ENCODE measurements around the gene RAB20. TPM values are rescaled to one million over a fixed set of nuclear protein-coding genes. Genes with fewer than 3 reads are reported as not detected.
A peak's percentile ranks its signal among the peaks of the same experiment; 100 is the strongest.

The RAB20 gene
- total RNA-seq, 1 donor from 2014 or later = 13.9 TPM

- no peak for DNase-seq (ENCODE audit: low read depth)
Measured at GRCh38 chr13:110529522-110530311, 31.8 kb downstream of the RAB20 start.

DNA sequence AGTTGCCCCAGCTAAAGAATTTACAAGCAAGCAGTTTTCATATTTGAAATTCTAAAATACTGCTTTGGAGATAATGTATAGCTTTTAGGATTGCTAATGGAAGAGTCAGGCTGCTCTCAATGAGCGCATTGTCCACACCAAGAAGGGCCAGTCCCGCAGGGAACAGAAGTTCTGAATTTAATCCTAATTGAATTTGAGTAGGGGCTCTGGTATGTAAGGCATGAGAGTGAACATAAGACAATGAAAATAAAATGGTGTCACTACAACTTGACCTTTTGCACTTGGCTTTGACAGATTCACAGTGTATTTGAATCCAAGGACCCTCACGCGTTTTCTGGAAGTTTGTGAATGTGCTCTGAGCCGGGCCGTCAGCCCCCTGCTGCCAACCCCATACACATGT lies 32.6 kb downstream of the RAB20 start:
- DNase-seq (ENCODE audit: low read depth) = no peak

DNA sequence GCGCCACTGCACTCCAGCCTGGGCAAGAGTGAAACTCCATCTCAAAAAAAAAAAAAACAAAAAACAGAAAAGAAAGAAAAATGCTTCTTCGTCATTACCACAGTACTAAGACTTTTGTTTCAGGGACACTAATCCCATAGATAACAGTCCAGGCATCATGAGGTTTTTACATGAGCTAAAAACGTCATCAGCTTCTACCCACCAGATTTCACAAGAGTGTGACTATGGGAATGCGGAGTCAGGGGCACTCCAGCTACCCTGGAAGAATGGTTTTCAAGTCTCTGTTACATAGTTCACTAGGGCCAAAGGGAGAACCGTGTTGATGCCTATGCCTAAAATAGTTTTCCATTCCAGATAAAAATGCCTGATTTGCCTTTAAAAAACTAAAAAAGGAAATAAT lies 33.2 kb downstream of the RAB20 start:
- DNase-seq (ENCODE audit: low read depth) = peak; percentile 42

GRCh38 chr13:110525328-110526319 lies 35.9 kb downstream of the RAB20 start:
- peak; percentile 44 for DNase-seq (ENCODE audit: low read depth)

DNA sequence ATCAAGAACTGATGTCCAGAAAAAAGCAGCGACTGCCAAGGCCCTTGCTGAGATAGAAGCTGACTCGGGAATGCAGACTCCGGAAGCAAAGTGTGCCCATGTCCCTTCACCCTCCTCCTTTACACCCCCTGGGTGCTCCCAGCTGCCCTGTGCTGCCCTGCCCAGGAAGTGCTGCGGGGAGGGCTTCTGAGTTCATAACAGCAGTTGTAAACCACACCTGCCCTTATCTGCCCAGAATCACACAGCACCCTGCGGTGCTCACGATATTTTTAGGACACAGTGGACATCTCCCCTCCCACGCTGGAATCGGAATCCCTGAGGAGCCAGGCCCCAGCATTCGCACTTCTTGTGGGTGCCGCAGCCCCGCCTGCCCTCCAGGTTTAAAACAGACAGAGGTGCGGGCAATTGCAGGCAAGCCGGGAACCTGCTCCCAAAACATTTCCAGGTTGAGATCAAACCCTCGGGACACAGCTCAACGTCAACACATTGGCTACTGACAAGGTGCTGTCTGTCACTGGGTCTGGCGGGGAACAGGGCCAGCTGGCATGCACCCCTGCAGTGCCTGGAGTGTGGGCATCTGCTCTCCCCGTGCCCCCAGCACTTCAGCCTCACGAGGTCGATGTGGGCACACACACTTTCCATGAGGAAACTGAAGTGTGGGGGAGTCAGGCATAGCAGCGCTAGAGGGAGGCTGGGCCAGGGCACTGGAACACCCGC lies 36.8 kb downstream of the RAB20 start:
- DNase-seq (ENCODE audit: low read depth) = peak; percentile 41

GRCh38 chr13:110523838-110524540 lies 37.5 kb downstream of the RAB20 start:
- no peak for DNase-seq (ENCODE audit: low read depth)

DNA sequence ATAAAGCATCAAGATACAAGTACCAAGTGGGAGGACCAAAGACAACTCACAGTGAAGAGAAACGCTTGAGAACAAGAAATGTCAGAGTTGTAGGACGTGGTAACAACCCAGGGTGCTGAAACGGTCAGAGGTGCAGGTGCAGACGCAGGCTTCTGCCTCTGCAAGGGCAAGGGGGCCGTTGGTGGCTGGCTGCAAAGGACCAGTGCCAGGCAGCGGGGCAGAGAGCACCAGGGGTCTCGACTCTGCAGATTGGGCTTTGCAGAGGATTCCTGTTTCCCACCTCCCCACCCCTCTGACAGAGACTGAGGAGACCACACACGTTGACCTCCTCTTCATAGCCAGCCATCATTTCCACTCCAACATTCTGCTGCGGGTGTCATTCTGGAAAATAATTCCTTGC lies 38.3 kb downstream of the RAB20 start:
- DNase-seq (ENCODE audit: low read depth) = no peak

DNA sequence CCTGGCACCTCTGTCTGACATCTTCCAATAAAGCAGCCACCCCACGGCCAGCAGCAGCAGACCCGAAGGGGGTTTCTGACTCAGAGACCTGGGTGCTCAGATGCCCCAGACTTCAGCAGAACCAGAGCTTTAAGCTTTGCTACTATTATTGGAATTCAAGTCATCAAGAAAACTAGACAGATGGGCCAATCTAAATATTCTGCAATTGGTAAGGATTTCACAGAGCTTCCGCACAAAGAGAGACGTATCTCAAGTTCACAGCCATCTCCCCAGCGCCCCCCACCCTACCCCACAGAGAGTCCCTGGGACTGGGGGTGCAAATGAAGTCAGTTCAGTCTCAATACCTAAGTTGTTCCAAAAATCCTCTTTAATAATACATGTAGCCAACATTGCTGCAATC lies 38.8 kb downstream of the RAB20 start:
- DNase-seq (ENCODE audit: low read depth) = no peak

- no peak for DNase-seq (ENCODE audit: low read depth)
Measured at GRCh38 chr13:110521946-110522345, 39.6 kb downstream of the RAB20 start.

GRCh38 chr13:110521296-110521680 lies 40.2 kb downstream of the RAB20 start:
- DNase-seq (ENCODE audit: low read depth) = no peak

GRCh38 chr13:110520431-110521295 lies 40.9 kb downstream of the RAB20 start:
- peak; percentile 79 for DNase-seq (ENCODE audit: low read depth)

GRCh38 chr13:110519506-110519905 lies 42.0 kb downstream of the RAB20 start:
- no peak for DNase-seq (ENCODE audit: low read depth)

GRCh38 chr13:110519046-110519445 lies 42.5 kb downstream of the RAB20 start:
- no peak for DNase-seq (ENCODE audit: low read depth)

GRCh38 chr13:110518571-110518970 lies 43.0 kb downstream of the RAB20 start:
- DNase-seq (ENCODE audit: low read depth) = no peak

GRCh38 chr13:110518226-110518525 lies 43.3 kb downstream of the RAB20 start:
- no peak for DNase-seq (ENCODE audit: low read depth)

- peak; percentile 30 for DNase-seq (ENCODE audit: low read depth)
Measured at GRCh38 chr13:110517505-110518225, 43.9 kb downstream of the RAB20 start.

GRCh38 chr13:110516500-110516899 lies 45.0 kb downstream of the RAB20 start:
- no peak for DNase-seq (ENCODE audit: low read depth)

DNA sequence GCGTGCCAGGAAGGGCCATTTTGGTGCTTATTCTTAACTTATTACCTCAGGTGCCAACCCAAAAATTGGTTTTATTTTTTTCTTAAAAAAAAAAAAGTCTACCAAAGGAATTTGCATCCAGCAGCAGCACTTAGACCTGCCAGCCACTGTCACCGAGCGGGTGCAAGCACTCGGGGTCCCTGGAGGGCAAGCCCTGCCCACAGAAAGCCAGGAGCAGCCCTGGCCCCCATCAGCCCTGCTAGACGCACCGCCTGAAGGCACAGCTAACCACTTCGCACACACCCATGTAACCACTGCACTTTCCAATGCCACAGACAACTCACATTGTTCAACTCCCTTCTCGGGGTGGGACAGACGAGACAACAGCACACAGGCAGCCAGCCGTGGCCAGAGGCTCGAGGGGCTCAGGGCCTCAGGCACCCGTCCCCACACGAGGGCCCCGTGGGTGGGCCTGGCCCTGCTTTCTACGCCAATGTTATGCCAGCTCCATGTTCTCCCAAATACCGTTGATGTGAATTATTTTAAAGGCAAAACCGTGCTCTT lies 49.3 kb downstream of the RAB20 start:
- DNase-seq (ENCODE audit: low read depth) = no peak

- no peak for DNase-seq (ENCODE audit: low read depth)
Measured at GRCh38 chr13:110511509-110512181, 49.9 kb downstream of the RAB20 start.

Data from renal cortical epithelial cell (primary cell).